ENCODE data around the gene SHH.

GRCh38 chr7:155804431-155804831 lies 7.8 kb downstream of the SHH start:
- TF ChIP-seq EZH2 (IDR thresholded peaks at IDR 0.05; ENCODE audit: insufficient read depth, low read length) (no peak), CTCF (IDR thresholded peaks at IDR 0.05; ENCODE audit: insufficient read depth, low read depth, low read length) (no peak)
